ENCODE measurements around the gene FKTN. TPM values are rescaled to one million over a fixed set of nuclear protein-coding genes. Genes with fewer than 3 reads are reported as not detected.
"Not testable (repeated sequence)": the region's sequence is repeated elsewhere in the genome, so short reads cannot be mapped to it uniquely, and the experiment has no call there.

FKTN gene
- total and polyA plus RNA-seq, 8 donors = 1.7 to 39.7 (median 4.1) TPM

GRCh38 chr9:105515811-105516413 is 42.0 kb upstream of the FKTN start:
- intact Hi-C loops (cut with DNase I; ENCODE audit: low total_unique reads) = no loop called here
- 84 to 95% (median 89%) methylated on average over 2 to 11 of the region's 11 CpGs for WGBS, 5 donors
- H3K4me1 ChIP-seq = no peaks in the 10 kb centered on the region
- H3K27me3 ChIP-seq = no peaks in the 10 kb centered on the region
- no peak overlapping the region for H3K27ac ChIP-seq
- peaks cover 0 to 31% (median 13%) of the 10 kb centered on the region in 4 donors for H3K36me3 ChIP-seq
- no peak overlapping the region for H3K4me3 ChIP-seq
- H3K9me3 ChIP-seq = no peaks in the 10 kb centered on the region
- no peak for TF ChIP-seq EP300 (IDR thresholded peaks at IDR 0.05)
- no peak for TF ChIP-seq CTCF (IDR thresholded peaks at IDR 0.05)
- no peak for TF ChIP-seq POLR2A (IDR thresholded peaks at IDR 0.05)
- TF ChIP-seq POLR2AphosphoS5 (IDR thresholded peaks at IDR 0.05) = no peak
- no peak for DNase-seq

GRCh38 chr9:105519710-105520369 is 38.1 kb upstream of the FKTN start:
- H3K27ac ChIP-seq = peak overlapping the region; percentile 68 to 85 (median 73)
- 87 to 94% (median 90%) methylated on average over 15 to 43 of the region's 43 CpGs for WGBS, 5 donors
- H3K36me3 ChIP-seq = peaks cover 0 to 18% (median 10%) of the 10 kb centered on the region in 4 donors
- H3K4me3 ChIP-seq = peak overlapping the region; percentile 34 to 47 (median 43)
- intact Hi-C loops (cut with DNase I; ENCODE audit: low total_unique reads); H3K4me1 ChIP-seq; H3K9me3 ChIP-seq; H3K27me3 ChIP-seq: not testable (repeated sequence)
- peak in 1 of 2 donors; percentile 37 for DNase-seq

- H3K9me3 ChIP-seq; intact Hi-C loops (cut with DNase I; ENCODE audit: low total_unique reads); H3K4me3 ChIP-seq; H3K36me3 ChIP-seq; DNase-seq; H3K27me3 ChIP-seq; H3K27ac ChIP-seq; H3K4me1 ChIP-seq: not testable (repeated sequence)
- WGBS, 5 donors = 86 to 96% (median 89%) methylated on average over 5 to 6 of the region's 6 CpGs
Observed at GRCh38 chr9:105520992-105521391, 36.9 kb upstream of the FKTN start.

- H3K27ac ChIP-seq; intact Hi-C loops (cut with DNase I; ENCODE audit: low total_unique reads): not testable (repeated sequence)
- WGBS, 5 donors = 52 to 81% (median 72%) methylated on average over 9 to 10 of the region's 10 CpGs
Observed at GRCh38 chr9:105522618-105523385, 35.1 kb upstream of the FKTN start.

GRCh38 chr9:105531530-105531929 is 26.4 kb upstream of the FKTN start:
- TF ChIP-seq EP300 (IDR thresholded peaks at IDR 0.05) = no peak
- no peak for TF ChIP-seq POLR2A (IDR thresholded peaks at IDR 0.05)
- TF ChIP-seq POLR2AphosphoS5 (IDR thresholded peaks at IDR 0.05) = no peak
- no peak for TF ChIP-seq CTCF (IDR thresholded peaks at IDR 0.05)
- H3K27ac ChIP-seq = no peak overlapping the region
- peaks cover 0 to 17% (median 0%) of the 10 kb centered on the region in 4 donors for H3K4me1 ChIP-seq

More at GRCh38 chr9:105522618-105523385, 35.1 kb upstream of the FKTN start:
- not testable (repeated sequence) for H3K27me3 ChIP-seq, H3K36me3 ChIP-seq, DNase-seq, H3K9me3 ChIP-seq, H3K4me1 ChIP-seq, H3K4me3 ChIP-seq

More at GRCh38 chr9:105531530-105531929, 26.4 kb upstream of the FKTN start:
- intact Hi-C loops (cut with DNase I; ENCODE audit: low total_unique reads) = no loop called here
- Histone ChIP-seq H3K9me3 (peaks cover 0 to 9% (median 0%) of the 10 kb centered on the region in 4 donors), H3K4me3 (no peak overlapping the region), H3K27me3 (no peaks in the 10 kb centered on the region), H3K36me3 (peaks cover 0 to 13% (median 3%) of the 10 kb centered on the region in 4 donors)
- DNase-seq = no peak
- 44 to 67% (median 55%) methylated on average over 3 of the region's 3 CpGs for WGBS, 5 donors

All from stomach (tissue), 9 donors.